Panc1 (cell line): Measurements from ENCODE around the gene DUSP12.

Experiments
- POLR2AphosphoS5 ChIP-seq: IDR thresholded peaks from 2 replicates; pipeline ENCODE4 v1.6.1; 2012; ENCODE audit warnings: mild to moderate bottlenecking, low read depth, low read length, moderate library complexity
- TCF7L2 ChIP-seq: IDR thresholded peaks from 2 replicates; pipeline ENCODE4 v1.6.1; 2011; ENCODE audit warnings: mild to moderate bottlenecking, low read depth, low read length, inconsistent platforms
- TF ChIP-seq, protein P1 (sequence below): fragments of 450-650 bp; IDR thresholded peaks from 2 replicates; pipeline ENCODE4 v1.5.1; 2017; ENCODE audit warnings: mild to moderate bottlenecking
- TF ChIP-seq, protein P2 (sequence below), 2 experiments: IDR thresholded peaks; 2 replicates each; pipeline ENCODE4 v1.6.1; 2011 to 2012; ENCODE audit warnings: low read depth in 2 of 2, control low read depth in 1 of 2, low read length in 1 of 2, mild to moderate bottlenecking in 1 of 2, moderate library complexity in 1 of 2; ENCODE audit not compliant: insufficient read depth in 1 of 2

DNA sequence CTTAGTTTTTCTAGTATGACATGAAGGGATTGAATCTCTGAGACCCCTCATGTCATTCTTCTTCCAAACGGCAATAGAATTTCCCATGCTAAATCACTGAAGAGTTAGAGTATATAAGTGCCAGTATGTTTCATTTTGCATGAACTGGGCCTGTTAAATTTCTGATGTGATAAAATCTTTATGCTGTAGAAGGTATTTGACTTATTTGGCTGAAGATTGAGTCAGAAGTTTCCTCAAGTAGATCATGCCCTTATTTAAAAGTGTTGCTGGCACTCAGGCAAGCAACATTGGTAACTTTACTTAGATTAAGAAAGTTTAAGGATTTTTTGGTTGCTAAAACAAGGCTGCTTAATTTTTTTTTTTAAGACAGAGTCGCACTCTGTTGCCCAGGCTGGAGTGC is 29.8 kb downstream of the DUSP12 start:
- TF ChIP-seq POLR2AphosphoS5 (no peak), TCF7L2 (no peak)
- TF ChIP-seq, protein P1, sequence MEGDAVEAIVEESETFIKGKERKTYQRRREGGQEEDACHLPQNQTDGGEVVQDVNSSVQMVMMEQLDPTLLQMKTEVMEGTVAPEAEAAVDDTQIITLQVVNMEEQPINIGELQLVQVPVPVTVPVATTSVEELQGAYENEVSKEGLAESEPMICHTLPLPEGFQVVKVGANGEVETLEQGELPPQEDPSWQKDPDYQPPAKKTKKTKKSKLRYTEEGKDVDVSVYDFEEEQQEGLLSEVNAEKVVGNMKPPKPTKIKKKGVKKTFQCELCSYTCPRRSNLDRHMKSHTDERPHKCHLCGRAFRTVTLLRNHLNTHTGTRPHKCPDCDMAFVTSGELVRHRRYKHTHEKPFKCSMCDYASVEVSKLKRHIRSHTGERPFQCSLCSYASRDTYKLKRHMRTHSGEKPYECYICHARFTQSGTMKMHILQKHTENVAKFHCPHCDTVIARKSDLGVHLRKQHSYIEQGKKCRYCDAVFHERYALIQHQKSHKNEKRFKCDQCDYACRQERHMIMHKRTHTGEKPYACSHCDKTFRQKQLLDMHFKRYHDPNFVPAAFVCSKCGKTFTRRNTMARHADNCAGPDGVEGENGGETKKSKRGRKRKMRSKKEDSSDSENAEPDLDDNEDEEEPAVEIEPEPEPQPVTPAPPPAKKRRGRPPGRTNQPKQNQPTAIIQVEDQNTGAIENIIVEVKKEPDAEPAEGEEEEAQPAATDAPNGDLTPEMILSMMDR = no peak
- TF ChIP-seq, protein P2, sequence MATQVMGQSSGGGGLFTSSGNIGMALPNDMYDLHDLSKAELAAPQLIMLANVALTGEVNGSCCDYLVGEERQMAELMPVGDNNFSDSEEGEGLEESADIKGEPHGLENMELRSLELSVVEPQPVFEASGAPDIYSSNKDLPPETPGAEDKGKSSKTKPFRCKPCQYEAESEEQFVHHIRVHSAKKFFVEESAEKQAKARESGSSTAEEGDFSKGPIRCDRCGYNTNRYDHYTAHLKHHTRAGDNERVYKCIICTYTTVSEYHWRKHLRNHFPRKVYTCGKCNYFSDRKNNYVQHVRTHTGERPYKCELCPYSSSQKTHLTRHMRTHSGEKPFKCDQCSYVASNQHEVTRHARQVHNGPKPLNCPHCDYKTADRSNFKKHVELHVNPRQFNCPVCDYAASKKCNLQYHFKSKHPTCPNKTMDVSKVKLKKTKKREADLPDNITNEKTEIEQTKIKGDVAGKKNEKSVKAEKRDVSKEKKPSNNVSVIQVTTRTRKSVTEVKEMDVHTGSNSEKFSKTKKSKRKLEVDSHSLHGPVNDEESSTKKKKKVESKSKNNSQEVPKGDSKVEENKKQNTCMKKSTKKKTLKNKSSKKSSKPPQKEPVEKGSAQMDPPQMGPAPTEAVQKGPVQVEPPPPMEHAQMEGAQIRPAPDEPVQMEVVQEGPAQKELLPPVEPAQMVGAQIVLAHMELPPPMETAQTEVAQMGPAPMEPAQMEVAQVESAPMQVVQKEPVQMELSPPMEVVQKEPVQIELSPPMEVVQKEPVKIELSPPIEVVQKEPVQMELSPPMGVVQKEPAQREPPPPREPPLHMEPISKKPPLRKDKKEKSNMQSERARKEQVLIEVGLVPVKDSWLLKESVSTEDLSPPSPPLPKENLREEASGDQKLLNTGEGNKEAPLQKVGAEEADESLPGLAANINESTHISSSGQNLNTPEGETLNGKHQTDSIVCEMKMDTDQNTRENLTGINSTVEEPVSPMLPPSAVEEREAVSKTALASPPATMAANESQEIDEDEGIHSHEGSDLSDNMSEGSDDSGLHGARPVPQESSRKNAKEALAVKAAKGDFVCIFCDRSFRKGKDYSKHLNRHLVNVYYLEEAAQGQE (IDR thresholded peaks at IDR 0.05; ENCODE audit: insufficient read depth in 1 of 2, low read depth in 2 of 2, low read length in 1 of 2) = no peak
